Esophagus muscularis mucosa (tissue), 4 donors: ENCODE results near the gene RNF213.

Experiments
- EP300 ChIP-seq: sonication (generic); formaldehyde crosslinking; IDR thresholded peaks from one replicate; pipeline ENCODE4 v1.6.1; 2017; ENCODE audit warnings: antibody characterized with exemption
- POLR2AphosphoS5 ChIP-seq, 2 donors: sonication (generic); formaldehyde crosslinking; IDR thresholded peaks; one replicate each; pipeline ENCODE4 v1.6.1; 2017; ENCODE audit warnings: antibody characterized with exemption in 2 of 2
- TF ChIP-seq, protein P1 (sequence below), 3 experiments: fragments of 200-600 bp in 2 of 3; fragments of 450-650 bp in 1 of 3; sonication (generic) in 2 of 3; IDR thresholded peaks; one replicate each; pipeline ENCODE4 v1.5.1; 2017 to 2019; ENCODE audit warnings: antibody characterized with exemption in 3 of 3, mild to moderate bottlenecking in 2 of 3, moderate library complexity in 1 of 3

- TF ChIP-seq, protein P1, sequence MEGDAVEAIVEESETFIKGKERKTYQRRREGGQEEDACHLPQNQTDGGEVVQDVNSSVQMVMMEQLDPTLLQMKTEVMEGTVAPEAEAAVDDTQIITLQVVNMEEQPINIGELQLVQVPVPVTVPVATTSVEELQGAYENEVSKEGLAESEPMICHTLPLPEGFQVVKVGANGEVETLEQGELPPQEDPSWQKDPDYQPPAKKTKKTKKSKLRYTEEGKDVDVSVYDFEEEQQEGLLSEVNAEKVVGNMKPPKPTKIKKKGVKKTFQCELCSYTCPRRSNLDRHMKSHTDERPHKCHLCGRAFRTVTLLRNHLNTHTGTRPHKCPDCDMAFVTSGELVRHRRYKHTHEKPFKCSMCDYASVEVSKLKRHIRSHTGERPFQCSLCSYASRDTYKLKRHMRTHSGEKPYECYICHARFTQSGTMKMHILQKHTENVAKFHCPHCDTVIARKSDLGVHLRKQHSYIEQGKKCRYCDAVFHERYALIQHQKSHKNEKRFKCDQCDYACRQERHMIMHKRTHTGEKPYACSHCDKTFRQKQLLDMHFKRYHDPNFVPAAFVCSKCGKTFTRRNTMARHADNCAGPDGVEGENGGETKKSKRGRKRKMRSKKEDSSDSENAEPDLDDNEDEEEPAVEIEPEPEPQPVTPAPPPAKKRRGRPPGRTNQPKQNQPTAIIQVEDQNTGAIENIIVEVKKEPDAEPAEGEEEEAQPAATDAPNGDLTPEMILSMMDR (IDR thresholded peaks at IDR 0.05) = no peak
- TF ChIP-seq POLR2AphosphoS5 (IDR thresholded peaks at IDR 0.05) (no peak), EP300 (no peak)
Observed at GRCh38 chr17:80319999-80320344, 59.3 kb downstream of the RNF213 start.
